H1 (cell line): ENCODE measurements around the gene PFDN1. TPM values are rescaled to one million over a fixed set of nuclear protein-coding genes. Genes with fewer than 3 reads are reported as not detected.

Experiments used
- CTCF ChIA-PET: fragments of 300-600 bp; sonication (Branson Sonifier 250); formaldehyde crosslinking; loops from one replicate; lab custom pipeline; 2021; ENCODE audit not compliant: partially characterized antibody; lab: Charles Lee
- POLR2A ChIA-PET: fragments of 300-600 bp; sonication (Branson Sonifier 250); formaldehyde crosslinking; loops from one replicate; lab custom pipeline; 2021; ENCODE audit warnings: inconsistent platforms; ENCODE audit not compliant: partially characterized antibody; lab: Charles Lee
- DNase-seq, 2 experiments: peaks; one replicate each; pipeline versions ENCODE4 v3.0.0 to v3.0.0-alpha.2; 2010 to 2022; ENCODE audit warnings: low spot score in 2 of 2, low read depth in 1 of 2, mixed read lengths in 1 of 2
- FAIRE-seq: peaks from 2 replicates; lab custom pipeline; 2011; peaks lifted over from hg19 to GRCh38; lab: Jason Lieb, UNC
- H2AFZ ChIP-seq: 2 replicates; pipeline ENCODE4 v1.8.1; 2012; ENCODE audit warnings: low read length, inconsistent platforms
- H2AK5ac ChIP-seq: 2 replicates; pipeline ENCODE4 v1.6.1; 2013; ENCODE audit warnings: low read depth, low read length
- H2BK120ac ChIP-seq: replicated peaks from 2 replicates; pipeline ENCODE3; 2013; ENCODE audit warnings: low read depth, low read length, inconsistent platforms
- H2BK12ac ChIP-seq: 2 replicates; pipeline ENCODE4 v1.6.1; 2013; ENCODE audit warnings: low read depth, low read length
- H2BK15ac ChIP-seq: 2 replicates; pipeline ENCODE4 v1.6.1; 2013; ENCODE audit warnings: low read length
- H2BK20ac ChIP-seq: 2 replicates; pipeline ENCODE4 v1.6.1; 2013; ENCODE audit warnings: low read length
- H2BK5ac ChIP-seq: 2 replicates; pipeline ENCODE4 v1.6.1; 2013; ENCODE audit warnings: low read depth, low read length
- H3K14ac ChIP-seq: 2 replicates; pipeline ENCODE4 v1.6.1; 2013; ENCODE audit warnings: inconsistent platforms; ENCODE audit not compliant: insufficient read length
- H3K18ac ChIP-seq: 2 replicates; pipeline ENCODE4 v1.6.1; 2013; ENCODE audit warnings: low read length; ENCODE audit errors: extremely low read depth
- H3K23ac ChIP-seq: 2 replicates; pipeline ENCODE4 v1.6.1; 2013; ENCODE audit warnings: inconsistent platforms; ENCODE audit not compliant: insufficient read length
- H3K23me2 ChIP-seq: 2 replicates; pipeline ENCODE4 v1.6.1; 2013; ENCODE audit warnings: low read depth, low read length
- H3K27ac ChIP-seq: 2 replicates; pipeline ENCODE4 v1.6.1; 2011; ENCODE audit warnings: low read depth, low read length, inconsistent platforms
- H3K27me3 ChIP-seq, 4 experiments: replicated peaks in 1 of 4; 1 replicate in 1 of 4; 2 replicates in 3 of 4; pipeline versions ENCODE4 v1.6.1 to v1.8.1; 2011 to 2013; ENCODE audit warnings: low read length in 3 of 4, mild to moderate bottlenecking in 3 of 4, inconsistent platforms in 2 of 4, mixed read lengths in 2 of 4, moderate library complexity in 1 of 4; ENCODE audit not compliant: control insufficient read depth in 3 of 4, insufficient read depth in 3 of 4; ENCODE audit errors: extremely low read depth in 1 of 4
- H3K36me3 ChIP-seq, 4 experiments: 2 replicates each; pipeline versions ENCODE4 v1.6.1 to v1.8.1; 2011 to 2013; ENCODE audit warnings: mild to moderate bottlenecking in 4 of 4, low read length in 3 of 4, moderate library complexity in 2 of 4, control low read depth in 1 of 4, inconsistent platforms in 1 of 4; ENCODE audit not compliant: insufficient read depth in 4 of 4, control insufficient read depth in 2 of 4
- H3K4ac ChIP-seq: replicated peaks from 2 replicates; pipeline ENCODE3; 2013; ENCODE audit warnings: low read length, low read depth, mixed read lengths, inconsistent platforms; ENCODE audit not compliant: insufficient read length
- H3K4me1 ChIP-seq, 4 experiments: replicated peaks in 1 of 4; 1 replicate in 1 of 4; 2 replicates in 3 of 4; pipeline versions ENCODE4 v1.6.1 to v1.8.1; 2011 to 2013; ENCODE audit warnings: low read length in 3 of 4, inconsistent platforms in 2 of 4, mixed read lengths in 1 of 4; ENCODE audit not compliant: insufficient read depth in 4 of 4, control insufficient read depth in 3 of 4
- H3K4me2 ChIP-seq, 2 experiments: 2 replicates each; pipeline versions ENCODE4 v1.6.1 to v1.8.1; 2011 to 2013; ENCODE audit warnings: low read depth in 2 of 2, low read length in 2 of 2, control low read depth in 1 of 2, inconsistent platforms in 1 of 2, mild to moderate bottlenecking in 1 of 2; ENCODE audit not compliant: insufficient read depth in 1 of 2
- H3K4me3 ChIP-seq, 4 experiments: fragments of 200-600, 300-600 bp in 1 of 4; sonication (generic), shearing (Covaris generic), sonication (Bioruptor Twin) in 1 of 4; 2 replicates each; pipeline versions ENCODE4 v1.5.1 to v1.8.1; 2011 to 2016; ENCODE audit warnings: low read length in 4 of 4, low read depth in 3 of 4, control low read depth in 2 of 4, inconsistent platforms in 2 of 4, mild to moderate bottlenecking in 2 of 4, mixed read lengths in 1 of 4, moderate library complexity in 1 of 4; ENCODE audit not compliant: insufficient read depth in 2 of 4; ENCODE audit errors: extremely low read depth in 1 of 4
- H3K56ac ChIP-seq: replicated peaks from 2 replicates; pipeline ENCODE3; 2013; ENCODE audit warnings: low read depth, mild to moderate bottlenecking, mixed read lengths, low read length, inconsistent platforms; ENCODE audit not compliant: insufficient read length
- H3K79me1 ChIP-seq: 2 replicates; pipeline ENCODE4 v1.6.1; 2013; ENCODE audit warnings: low read depth, low read length, control low read depth
- H3K79me2 ChIP-seq, 2 experiments: 2 replicates each; pipeline versions ENCODE4 v1.6.1 to v1.8.1; 2012 to 2013; ENCODE audit warnings: low read length in 2 of 2, mild to moderate bottlenecking in 2 of 2, inconsistent platforms in 1 of 2; ENCODE audit not compliant: insufficient read depth in 2 of 2, control insufficient read depth in 1 of 2
- H3K9ac ChIP-seq, 4 experiments: replicated peaks in 1 of 4; 1 replicate in 1 of 4; 2 replicates in 3 of 4; pipeline versions ENCODE4 v1.6.1 to v1.8.1; 2011 to 2013; ENCODE audit warnings: low read depth in 3 of 4, low read length in 3 of 4, control low read depth in 2 of 4, mild to moderate bottlenecking in 2 of 4, moderate library complexity in 2 of 4, inconsistent platforms in 1 of 4; ENCODE audit errors: extremely low read depth in 1 of 4
- H3K9me3 ChIP-seq, 2 experiments: 2 replicates each; pipeline versions ENCODE4 v1.6.1 to v1.8.1; 2012 to 2013; ENCODE audit warnings: mild to moderate bottlenecking in 2 of 2, moderate library complexity in 2 of 2, control low read depth in 1 of 2, inconsistent platforms in 1 of 2, low read depth in 1 of 2, low read length in 1 of 2, mixed read lengths in 1 of 2; ENCODE audit not compliant: insufficient read depth in 2 of 2
- H4K20me1 ChIP-seq, 2 experiments: replicated peaks in 1 of 2; 2 replicates each; pipeline versions ENCODE3 to v1.8.1; 2011 to 2013; ENCODE audit warnings: inconsistent platforms in 2 of 2, low read length in 2 of 2, mild to moderate bottlenecking in 1 of 2; ENCODE audit not compliant: insufficient read depth in 2 of 2, control insufficient read depth in 1 of 2
- H4K5ac ChIP-seq: 2 replicates; pipeline ENCODE4 v1.6.1; 2013; ENCODE audit warnings: low read length, low read depth, mixed read lengths, inconsistent platforms; ENCODE audit not compliant: insufficient read length
- H4K8ac ChIP-seq: 2 replicates; pipeline ENCODE4 v1.8.0; 2013; ENCODE audit warnings: mild to moderate bottlenecking, moderate library complexity, low read length, inconsistent platforms; ENCODE audit not compliant: insufficient read depth; ENCODE audit errors: extremely low read depth
- H4K91ac ChIP-seq: replicated peaks from 2 replicates; pipeline ENCODE3; 2013; ENCODE audit warnings: low read length, mixed read lengths, inconsistent platforms; ENCODE audit not compliant: insufficient read length
- CHD2 ChIP-seq: IDR thresholded peaks from 2 replicates; pipeline ENCODE4 v1.6.1; 2012; ENCODE audit warnings: low read length, improper control_type of control experiment
- CTBP2 ChIP-seq: IDR thresholded peaks from 2 replicates; pipeline ENCODE4 v1.7.0; 2011; ENCODE audit warnings: borderline replicate concordance, mild to moderate bottlenecking, moderate library complexity, mixed read lengths, low read length; ENCODE audit not compliant: insufficient read depth, insufficient read length
- HDAC2 ChIP-seq, 2 experiments: fragments of 300-600 bp in 1 of 2; sonication (generic) in 1 of 2; IDR thresholded peaks; 2 replicates each; pipeline ENCODE4 v1.6.1; 2011 to 2012; ENCODE audit warnings: low read depth in 2 of 2, low read length in 2 of 2, mild to moderate bottlenecking in 2 of 2, moderate library complexity in 2 of 2, borderline replicate concordance in 1 of 2, inconsistent platforms in 1 of 2
- JUN ChIP-seq: IDR thresholded peaks from 2 replicates; pipeline ENCODE4 v1.6.1; 2011; ENCODE audit warnings: low read depth, mild to moderate bottlenecking, improper control_type of control experiment, low read length
- KDM5A ChIP-seq: fragments of 200-600 bp; IDR thresholded peaks from 2 replicates; pipeline ENCODE4 v1.7.1; 2012; ENCODE audit warnings: mild to moderate bottlenecking, low read length, inconsistent platforms, mixed read lengths
- POLR2A ChIP-seq, 2 experiments: IDR thresholded peaks; 1 replicate in 1 of 2; 2 replicates in 1 of 2; pipeline ENCODE4 v1.6.1; 2011; ENCODE audit warnings: low read depth in 2 of 2, low read length in 2 of 2, mild to moderate bottlenecking in 2 of 2; ENCODE audit errors: control extremely low read depth in 1 of 2
- RAD21 ChIP-seq, 2 experiments: IDR thresholded peaks in 1 of 2; conservative IDR thresholded peaks in 1 of 2; 2 replicates each; pipeline ENCODE4 v1.6.1; 2011; ENCODE audit warnings: low read depth in 2 of 2, low read length in 2 of 2, improper control_type of control experiment in 1 of 2, inconsistent platforms in 1 of 2, mild to moderate bottlenecking in 1 of 2, moderate library complexity in 1 of 2
- SP4 ChIP-seq: IDR thresholded peaks from 2 replicates; pipeline ENCODE4 v1.6.1; 2012; ENCODE audit warnings: low read length, inconsistent platforms
- TAF1 ChIP-seq: IDR thresholded peaks from 2 replicates; pipeline ENCODE4 v1.6.1; 2011; ENCODE audit warnings: mild to moderate bottlenecking, low read depth, low read length
- YY1 ChIP-seq: IDR thresholded peaks from 2 replicates; pipeline ENCODE4 v1.6.1; 2011; ENCODE audit warnings: low read depth, mild to moderate bottlenecking, low read length
- WGBS, 2 experiments: shearing (Covaris generic) in 1 of 2; methylation state at CpG; one replicate each; pipeline versions ENCODE4 v1.1.6 to v1.1.7; 2013 to 2015; ENCODE audit warnings: low lambda C conversion rate in 2 of 2, mixed read lengths in 2 of 2, inconsistent platforms in 1 of 2, low coverage in 1 of 2, missing lambda C conversion rate in 1 of 2; ENCODE audit not compliant: insufficient replicate concordance in 2 of 2, insufficient coverage in 1 of 2, insufficient read length in 1 of 2; ENCODE audit errors: extremely low coverage in 1 of 2, missing lambda C conversion rate in 1 of 2; 5-methylcytosine and 5-hydroxymethylcytosine counted together
- polyA plus RNA-seq, 7 experiments: library from polyadenylated mRNA; depleted of rRNA in 3 of 7; stranded (reverse) in 5 of 7; unstranded in 2 of 7; fragments of >200 nt in 5 of 7; fragments of 200-250 nt in 2 of 7; gene quantifications; 1 replicate in 5 of 7; 2 replicates in 1 of 7; 4 replicates in 1 of 7; pipeline versions ENCODE4 v1.2.1 to v1.2.3, GENCODE V29; 2011 to 2013; ENCODE audit warnings: missing spikeins in 2 of 7, mixed read lengths in 2 of 7
- total RNA-seq: library from RNA; stranded (reverse); fragmentation: NEBNext Ultra II Directional; extraction: Animal tissue kit (Norgen Biotek cat#: 25700); gene quantifications from 2 replicates; pipeline ENCODE4 v1.2.1, GENCODE V29; 2021

The PFDN1 gene
- total and polyA plus RNA-seq, 2 of the 8 experiments (the other 6 are each of a cell fraction or from before 2014, with no cell fraction given) = 53.0 to 89.6 TPM

DNA sequence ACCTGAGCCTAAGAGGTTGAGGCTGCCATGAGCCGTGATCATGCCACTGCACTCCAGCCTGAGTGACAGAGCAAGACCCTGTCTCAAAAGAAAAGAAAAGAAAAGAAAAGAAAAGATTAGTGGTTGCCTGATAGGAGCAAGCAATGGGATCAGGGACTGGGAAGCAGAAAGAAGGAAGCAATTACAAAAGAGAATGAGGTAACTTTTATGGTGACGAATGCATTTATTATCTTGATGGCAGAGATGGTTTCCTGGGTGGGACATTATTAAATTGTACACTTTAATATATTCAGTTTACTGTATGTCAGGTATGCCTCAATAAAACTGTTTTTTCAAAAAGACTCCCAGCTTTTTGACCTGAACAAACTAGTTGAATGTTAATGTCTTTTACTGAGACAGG lies 7.5 kb upstream of the PFDN1 start:
- Histone ChIP-seq H3K4me2 (no peak overlapping the region), H3K79me1 (no peaks in the 10 kb centered on the region), H2BK5ac (no peak overlapping the region), H4K91ac (no peak overlapping the region), H2BK12ac (no peak overlapping the region), H3K27me3 (no peaks in the 10 kb centered on the region), H3K9me3 (no peaks in the 10 kb centered on the region), H2AFZ (no peak overlapping the region), H3K4ac (no peak overlapping the region), H3K23ac (no peak overlapping the region), H2BK20ac (no peak overlapping the region), H2BK15ac (no peak overlapping the region), H2AK5ac (no peak overlapping the region), H4K20me1 (no peaks in the 10 kb centered on the region), H4K8ac (no peak overlapping the region), H3K9ac (no peak overlapping the region), H3K18ac (no peak overlapping the region), H2BK120ac (no peak overlapping the region), H3K36me3 (no peaks in the 10 kb centered on the region), H3K23me2 (0 out of 2 replicates have a peak, but pooled peaks cover 2% of the 10 kb centered on the region), H3K56ac (no peak overlapping the region), H3K4me3 (no peak overlapping the region), H3K27ac (no peak overlapping the region), H3K4me1 (peaks cover 0 to 2% (median 0%) of the 10 kb centered on the region in 4 experiments; a peak in 2 of 7 replicates), H3K79me2 (no peaks in the 10 kb centered on the region), H3K14ac (no peak overlapping the region), H4K5ac (no peak overlapping the region)
- DNase-seq (no peak), FAIRE-seq (no peak)
- WGBS, 2 experiments = 84% methylated on average over 2 of the region's 2 CpGs; no CpG with 5 or more reads in 1 of the 2 experiments
- no peak for TF ChIP-seq JUN
- TF ChIP-seq CTBP2 = no peak
- TF ChIP-seq SP4 = no peak
- no peak for TF ChIP-seq HDAC2 (IDR thresholded peaks at IDR 0.05; ENCODE audit: borderline replicate concordance in 1 of 2, low read depth in 2 of 2, low read length in 2 of 2)
- TF ChIP-seq KDM5A = no peak
- TF ChIP-seq TAF1 = no peak
- TF ChIP-seq POLR2A (IDR thresholded peaks at IDR 0.05; ENCODE audit: control extremely low read depth in 1 of 2, low read depth in 2 of 2, low read length in 2 of 2) = no peak
- no peak for TF ChIP-seq CHD2
- no peak for TF ChIP-seq YY1
- no peak for TF ChIP-seq RAD21 (IDR thresholded peaks at IDR 0.05 in 1 of 2, conservative IDR thresholded peaks at IDR 0.05 in 1 of 2; ENCODE audit: low read depth in 2 of 2, low read length in 2 of 2)
- POLR2A ChIA-PET = interaction anchor here (2.1 kb wide), 1 partner anchor 35 kb away, joined by 8 read pairs; the partner anchor contains the start of gene HBEGF
- CTCF ChIA-PET = interaction anchor here (0.9 to 2.3 kb wide), 4 partner anchors 36 to 69 kb away, joined by 3 to 8 read pairs (median 4); partner anchors contain the start of gene HBEGF
